ENCODE data around the gene CHRM2.
A peak's percentile ranks its signal among the peaks of the same experiment; 100 is the strongest.

Gene CHRM2

DNA sequence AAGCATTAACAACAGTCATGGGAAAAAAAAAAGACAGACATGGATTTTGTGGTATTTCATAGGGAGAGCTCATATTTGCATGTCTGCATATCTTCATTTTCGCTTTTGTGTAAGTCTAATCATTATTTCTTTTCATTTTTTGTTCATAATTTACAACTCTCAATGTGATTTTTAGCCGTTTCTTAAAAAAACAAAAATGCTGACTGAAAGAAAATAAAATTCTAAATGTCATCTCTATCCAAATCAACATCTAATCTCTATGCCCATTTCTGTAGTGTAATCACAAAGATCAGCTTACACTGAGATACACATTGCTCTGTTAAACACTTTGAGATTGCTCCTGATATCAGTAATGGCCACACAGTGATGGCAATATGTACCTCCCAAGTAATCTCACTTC, 29.2 kb downstream of the CHRM2 start:
- DNase-seq, result no peak

DNA sequence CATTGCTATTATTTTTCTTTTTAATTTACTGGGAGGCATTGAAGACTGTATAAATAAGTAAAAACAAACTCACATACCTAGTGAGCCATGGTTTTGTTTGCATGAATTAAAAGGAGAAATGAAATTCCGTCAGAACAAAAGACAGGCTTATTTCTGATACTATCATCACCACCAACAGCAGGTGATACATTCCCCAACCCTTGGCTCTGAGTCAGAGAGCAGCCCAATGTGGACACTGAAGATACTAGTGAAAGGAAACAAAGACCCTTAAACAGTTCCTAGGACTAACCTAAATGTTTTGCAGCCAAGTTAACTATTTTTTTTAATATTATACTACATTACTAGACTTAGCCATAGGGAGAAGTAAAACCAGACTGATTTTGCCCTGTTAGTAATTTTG, 31.6 kb downstream of the CHRM2 start:
- no peak for DNase-seq

DNA sequence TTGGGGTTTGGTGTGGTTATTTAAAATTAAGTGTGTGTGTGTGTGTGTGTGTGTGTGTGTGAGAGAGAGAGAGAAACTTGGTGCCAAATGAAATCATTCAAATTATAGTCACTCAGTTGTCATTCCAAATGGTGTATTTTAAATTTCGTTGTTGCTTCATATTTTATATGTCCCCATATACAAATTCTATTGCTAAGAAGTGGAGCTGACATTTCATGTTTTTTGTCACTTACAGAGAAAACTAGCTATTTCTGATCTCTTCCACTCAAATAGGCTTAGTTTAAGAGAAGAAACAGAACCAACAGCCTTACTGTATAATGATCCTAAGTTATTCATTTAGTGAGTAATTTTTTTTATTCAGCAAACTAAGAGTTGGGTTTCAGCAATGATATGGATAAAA, 42.3 kb downstream of the CHRM2 start:
- no peak for DNase-seq

DNA sequence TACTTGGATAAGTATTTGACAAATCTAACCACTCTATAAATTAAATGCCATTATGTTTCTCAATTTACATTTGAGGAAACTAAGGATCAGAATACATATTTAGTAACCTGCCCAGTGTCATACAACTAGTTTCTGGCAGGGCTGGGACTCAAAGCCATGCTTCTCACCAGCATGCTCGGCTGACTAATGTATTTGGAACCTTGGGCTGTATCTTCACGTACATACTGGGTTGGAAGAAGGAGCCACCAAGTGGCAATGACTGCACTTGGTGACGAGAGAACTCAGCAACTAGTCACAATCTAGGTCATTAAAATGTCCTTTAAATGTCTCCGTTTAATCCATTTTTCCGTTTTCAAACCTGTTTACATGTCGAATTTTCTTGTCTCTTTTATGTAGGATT, 42.9 kb downstream of the CHRM2 start:
- DNase-seq, result no peak

DNA sequence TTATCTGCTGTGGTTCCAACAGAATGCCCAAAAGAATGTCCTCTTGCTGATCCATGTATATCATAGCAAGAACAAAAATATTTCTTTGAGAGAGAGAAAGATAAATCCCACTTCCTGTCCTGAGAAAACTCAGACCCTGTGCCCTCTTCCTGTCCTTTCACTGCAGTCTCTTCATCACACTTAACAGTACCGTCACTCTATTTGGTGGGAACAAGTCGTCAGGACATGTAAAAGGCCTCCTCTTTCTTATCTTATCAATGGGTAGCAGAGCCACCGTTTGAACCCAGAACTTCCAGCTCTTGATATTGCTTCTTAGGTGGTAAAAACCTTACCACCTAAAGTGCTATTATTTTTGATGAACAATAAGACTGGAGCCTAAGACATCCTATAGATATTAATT, 43.9 kb downstream of the CHRM2 start:
- DNase-seq, result no peak

DNA sequence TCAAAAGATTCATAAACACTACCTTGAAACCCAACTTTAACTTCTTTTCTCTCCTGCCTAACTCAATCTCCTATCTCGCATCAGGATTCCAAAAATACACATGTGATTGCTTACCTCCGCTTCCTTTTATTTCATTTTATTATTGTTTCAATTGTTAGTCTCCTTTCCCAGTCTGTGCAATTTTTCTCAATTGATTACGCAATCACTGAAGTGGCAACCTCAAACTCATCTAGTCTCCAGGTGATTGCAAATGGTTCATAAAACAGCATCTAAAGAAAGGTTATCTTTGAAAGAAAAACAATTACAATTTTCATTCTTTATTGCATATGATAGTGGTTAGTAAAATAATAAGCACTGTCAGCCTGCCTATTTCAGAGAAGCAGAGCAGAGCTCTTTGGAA, 45.6 kb downstream of the CHRM2 start:
- DNase-seq, result no peak

DNA sequence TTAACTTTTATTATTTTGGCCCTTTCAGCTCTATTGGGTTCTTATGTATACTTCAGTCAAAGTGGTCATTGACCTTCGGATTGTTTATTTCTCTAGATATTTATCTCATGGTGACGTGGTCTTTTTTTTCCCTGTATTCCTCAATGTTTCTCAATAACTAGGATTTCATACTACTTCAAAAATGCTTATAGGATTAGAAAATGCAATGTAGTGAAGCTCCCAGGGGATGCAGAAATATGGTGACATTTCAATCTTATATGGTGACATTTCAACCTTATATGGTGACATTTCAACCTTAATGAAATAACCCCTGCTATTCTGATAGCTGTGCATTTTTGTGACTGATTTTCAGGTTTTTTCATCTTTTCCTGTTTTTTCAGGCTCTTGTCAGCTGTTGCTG, 51.4 kb downstream of the CHRM2 start:
- no peak for DNase-seq

DNA sequence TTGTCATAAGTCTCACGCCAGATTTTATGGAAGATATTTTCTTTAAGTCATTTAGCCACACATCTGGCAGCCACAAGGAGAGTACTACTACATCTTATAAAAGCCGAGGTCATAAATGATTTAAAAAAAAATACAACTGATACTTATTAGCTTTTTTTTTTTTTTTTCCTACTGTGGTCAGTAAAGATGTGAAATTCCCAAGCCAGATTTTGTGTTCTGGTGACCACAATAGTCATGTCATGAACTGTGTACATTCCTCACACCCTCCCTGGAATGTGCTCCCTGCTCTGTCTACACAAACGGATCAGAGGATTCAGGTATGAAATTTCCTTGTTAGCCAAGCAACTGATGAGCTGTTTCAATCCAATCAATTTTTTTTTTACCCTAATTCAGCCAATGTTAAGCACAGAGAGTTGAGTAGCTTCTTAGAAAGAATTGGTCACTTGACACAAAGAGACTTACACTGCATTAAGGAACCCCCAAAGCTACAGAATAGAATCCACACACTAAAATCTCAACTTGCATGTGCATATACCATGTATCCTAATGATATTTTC, 54.7 kb downstream of the CHRM2 start:
- DNase-seq, result no peak

DNA sequence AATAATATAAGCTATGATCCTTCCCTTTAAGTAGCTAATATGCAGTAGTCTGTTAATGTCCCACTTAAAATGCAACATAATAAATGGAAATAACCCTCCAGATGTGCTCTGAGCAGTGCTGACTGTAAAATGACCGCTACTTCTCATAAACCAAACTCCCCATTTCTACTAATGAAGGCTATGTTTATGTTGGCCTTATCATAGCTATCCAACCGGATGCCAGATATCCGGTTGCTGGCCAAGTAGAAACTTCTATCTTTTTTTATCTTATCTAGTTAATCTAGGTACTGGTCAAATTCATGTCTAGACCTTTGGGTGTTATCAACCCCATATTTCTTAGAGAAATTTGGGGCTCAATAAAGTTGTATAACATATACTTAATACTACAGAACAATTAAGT, 56.6 kb downstream of the CHRM2 start:
- DNase-seq, result no peak

DNA sequence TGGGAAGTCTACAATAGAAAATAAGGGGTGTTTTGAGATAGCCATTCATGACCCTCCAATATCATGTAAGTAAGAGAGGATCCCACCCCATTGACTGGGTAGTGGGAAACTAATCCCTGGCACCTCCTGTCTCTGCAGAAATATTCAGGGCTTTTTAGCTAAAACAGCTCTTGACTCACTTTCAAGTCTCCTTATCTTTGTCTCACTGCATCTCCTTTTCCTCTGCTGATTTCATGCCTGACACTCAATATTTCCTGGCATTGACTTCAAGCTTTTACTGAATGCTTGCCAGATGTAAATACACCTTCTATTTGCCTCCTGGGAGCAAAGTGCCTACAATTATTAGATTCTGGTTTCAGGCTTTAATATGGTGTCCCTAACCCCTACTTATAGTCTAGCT, 57.1 kb downstream of the CHRM2 start:
- DNase-seq, result no peak

DNA sequence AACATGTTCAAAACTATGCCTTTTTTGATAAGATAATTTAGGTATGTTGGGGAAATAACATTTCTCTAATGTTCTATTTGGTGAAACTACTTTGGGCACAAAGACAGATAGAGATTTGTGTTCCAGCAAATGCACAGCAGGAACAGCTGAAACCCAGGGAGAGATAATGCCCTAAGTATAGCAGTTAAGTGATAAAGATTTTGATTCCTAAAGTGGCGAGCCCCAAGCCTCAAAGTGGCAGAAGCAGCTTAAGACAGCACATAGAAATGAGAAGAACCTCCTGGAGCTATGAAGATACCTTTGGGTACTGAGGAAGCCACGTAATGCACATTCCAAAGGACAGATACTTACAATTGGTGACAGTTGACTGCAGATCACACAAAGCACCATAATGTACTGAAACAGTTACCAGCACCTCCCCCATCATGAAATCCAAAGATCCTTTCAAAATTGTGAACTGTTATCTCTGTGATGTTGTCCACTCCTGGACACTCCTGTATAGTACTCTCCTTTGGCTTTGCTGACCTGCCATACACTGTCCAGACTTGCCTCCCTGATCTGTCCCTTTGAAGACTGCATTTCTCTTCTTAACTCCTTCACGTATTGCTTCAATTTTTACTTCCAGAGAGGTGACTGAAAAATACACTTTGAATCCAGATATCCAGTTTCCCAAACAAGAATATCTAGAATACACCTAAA, 62.9 kb downstream of the CHRM2 start:
- peak; percentile 8 for DNase-seq

DNA sequence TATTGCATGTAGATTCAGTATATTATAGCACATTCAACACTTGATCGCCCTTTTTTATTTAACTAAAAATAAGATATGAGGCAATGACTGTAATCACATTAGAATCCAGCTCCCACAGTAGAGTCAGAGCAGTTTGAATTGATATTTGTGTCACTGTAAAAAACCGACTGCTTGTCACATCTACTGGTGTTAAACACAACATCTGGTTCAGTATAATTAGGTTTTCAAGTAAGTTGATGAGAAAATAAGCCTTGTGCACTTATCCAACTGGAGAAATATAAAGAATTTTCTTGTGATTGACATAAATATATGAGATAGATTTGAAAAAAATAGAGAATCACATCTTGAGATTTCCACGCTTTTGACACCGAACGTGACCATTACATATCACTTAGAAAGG, 69.0 kb downstream of the CHRM2 start:
- DNase-seq, result no peak

DNA sequence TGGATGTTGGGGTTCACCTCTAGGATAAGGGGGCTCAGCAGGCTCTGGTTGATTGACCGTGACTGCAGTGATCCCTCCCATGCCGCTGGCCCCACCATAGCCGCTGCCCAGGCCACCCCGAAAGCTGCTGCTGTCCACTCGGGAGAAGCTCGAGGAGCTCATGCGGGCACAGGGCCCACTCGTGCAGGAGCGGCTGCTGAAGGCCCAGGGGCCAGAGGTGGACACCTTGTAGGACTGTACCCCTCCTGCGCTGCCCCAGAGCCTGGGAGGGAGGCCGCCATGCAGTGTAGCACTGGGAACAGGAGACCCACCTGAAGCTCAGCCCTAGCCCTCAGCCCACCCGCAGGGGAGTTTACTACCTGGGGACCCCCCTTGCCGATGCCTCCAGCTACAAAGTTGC, 70.0 kb downstream of the CHRM2 start:
- DNase-seq, result no peak

DNA sequence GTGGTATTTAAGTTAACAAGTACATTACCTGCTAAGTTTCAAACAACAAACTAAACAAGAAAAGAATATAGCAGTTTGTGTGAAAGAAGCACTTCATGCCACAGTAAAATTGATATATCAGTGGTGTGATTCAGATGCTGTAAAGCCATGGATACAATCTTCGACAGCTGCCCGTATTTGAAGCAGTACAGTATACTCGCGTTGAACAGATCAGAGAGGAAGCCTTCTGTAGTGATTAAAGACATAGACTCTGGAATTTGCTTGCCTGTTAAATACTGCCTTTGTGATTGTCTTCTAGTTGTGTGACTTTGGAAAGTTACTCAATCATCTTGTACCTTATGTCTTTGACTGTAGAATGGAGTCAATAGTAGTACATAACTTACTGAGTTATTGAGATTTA, 71.7 kb downstream of the CHRM2 start:
- DNase-seq, result no peak

DNA sequence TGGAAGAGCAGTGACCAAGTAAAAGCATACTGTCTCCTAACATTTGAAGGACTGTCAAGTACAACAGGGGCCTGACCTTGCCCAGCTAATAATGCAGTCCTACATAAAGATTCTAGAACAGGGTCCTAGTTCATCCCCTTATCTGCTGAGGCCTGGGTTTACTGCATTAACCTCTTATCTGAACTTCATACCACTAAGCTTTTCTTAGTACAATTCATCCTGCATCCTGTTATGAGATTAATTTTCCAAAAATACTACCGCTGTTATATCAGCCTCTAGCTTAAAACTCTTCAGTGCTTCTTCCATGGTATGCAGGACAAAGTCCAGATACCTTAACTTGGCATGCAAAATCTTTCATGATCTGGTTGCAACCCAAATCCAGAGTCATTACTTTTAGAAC, 72.5 kb downstream of the CHRM2 start:
- no peak for DNase-seq

DNA sequence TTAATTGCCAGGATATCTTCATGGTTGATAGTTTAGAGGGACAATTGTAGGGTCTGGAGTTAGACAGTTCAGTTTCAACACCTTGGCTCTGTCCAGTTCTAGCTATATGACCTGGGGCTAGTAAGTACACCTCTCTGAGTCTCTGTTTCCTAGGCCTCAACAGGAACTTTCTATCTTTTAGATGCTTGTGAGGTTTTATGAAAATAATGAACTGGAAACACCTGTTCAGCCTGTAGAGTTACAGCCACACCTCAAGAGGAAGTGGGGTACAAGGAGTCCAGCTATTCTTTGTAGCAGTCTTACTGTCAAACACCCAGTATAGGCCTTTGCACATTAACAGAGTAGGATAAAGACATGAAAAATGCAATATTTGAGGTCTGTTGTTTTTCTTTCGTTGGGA, 73.4 kb downstream of the CHRM2 start:
- DNase-seq, result no peak

DNA sequence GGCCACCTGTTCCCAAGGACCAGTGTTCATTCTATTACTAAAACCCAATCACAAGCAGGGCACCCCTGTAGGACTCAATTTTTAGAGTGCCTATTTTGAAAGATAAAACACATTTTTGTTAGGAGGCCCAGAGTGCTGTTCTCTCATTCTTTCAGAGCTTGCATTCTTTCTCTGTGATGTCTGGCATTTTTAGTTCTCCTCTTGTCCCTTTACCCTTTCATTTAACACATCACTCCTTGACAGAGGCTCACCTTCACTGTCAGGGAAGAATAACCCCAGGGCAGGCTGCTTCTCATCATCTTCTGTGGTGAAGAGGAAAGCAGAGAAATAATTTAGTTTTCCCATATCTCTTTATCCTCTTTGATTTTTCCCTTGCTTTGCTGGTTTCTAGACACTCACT, 73.9 kb downstream of the CHRM2 start:
- DNase-seq, result no peak

DNA sequence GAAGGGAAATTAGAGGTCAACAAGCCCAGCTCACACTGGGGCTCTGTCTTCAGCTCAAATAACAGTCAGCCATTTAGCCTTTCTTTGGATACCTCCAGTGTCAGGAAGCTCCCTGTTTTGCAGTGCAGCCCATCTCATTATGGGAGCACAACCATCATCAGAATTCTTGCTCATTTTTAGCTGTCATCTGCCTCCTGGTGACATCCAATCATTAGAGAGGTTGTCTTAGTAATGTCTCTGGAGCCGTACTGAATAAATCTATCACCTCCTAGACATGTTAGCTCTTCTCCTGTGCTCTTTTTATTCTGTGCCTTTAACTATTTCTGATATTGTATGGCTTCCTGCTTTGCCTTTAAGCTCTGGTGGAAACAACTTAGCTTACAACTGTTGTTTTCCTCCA, 74.5 kb downstream of the CHRM2 start:
- no peak for DNase-seq

DNA sequence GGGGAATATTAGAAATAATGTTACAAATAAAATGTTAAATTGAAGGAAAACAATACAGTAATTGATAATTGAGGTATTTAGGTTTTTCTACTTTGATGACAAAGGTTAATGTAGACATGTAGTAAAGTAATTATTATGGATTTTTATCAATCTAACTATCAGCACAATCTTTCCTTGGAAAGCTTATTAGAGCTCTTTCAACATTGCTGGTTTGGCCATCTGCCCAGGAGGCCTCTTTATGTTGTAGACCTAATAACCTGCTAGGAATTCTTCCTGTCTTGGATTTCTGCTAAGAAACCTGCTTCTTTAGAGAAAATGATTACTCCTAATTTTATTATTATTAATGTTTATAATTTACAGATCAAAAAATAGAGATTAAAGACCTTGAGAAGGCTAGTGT, 78.9 kb downstream of the CHRM2 start:
- DNase-seq, result no peak

DNA sequence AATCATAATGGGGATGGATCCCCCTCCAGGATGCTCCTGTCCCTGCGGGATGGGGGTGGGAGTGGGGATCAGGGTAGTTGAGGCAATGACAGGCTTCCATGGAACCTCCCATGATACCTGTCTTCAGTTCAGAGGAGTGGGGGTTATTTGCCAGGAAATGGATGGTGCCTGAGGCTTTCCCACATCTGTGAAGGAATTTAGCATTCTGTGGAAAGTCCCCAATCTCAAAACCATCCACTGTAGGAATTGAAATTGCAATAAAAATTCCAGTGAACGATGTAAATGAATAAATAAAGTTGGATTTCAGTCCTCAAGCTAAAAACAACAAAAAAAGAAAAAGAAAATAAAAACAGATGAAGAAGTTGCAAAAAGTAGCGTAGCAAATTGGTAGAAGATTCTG, 81.9 kb downstream of the CHRM2 start:
- no peak for DNase-seq

DNA sequence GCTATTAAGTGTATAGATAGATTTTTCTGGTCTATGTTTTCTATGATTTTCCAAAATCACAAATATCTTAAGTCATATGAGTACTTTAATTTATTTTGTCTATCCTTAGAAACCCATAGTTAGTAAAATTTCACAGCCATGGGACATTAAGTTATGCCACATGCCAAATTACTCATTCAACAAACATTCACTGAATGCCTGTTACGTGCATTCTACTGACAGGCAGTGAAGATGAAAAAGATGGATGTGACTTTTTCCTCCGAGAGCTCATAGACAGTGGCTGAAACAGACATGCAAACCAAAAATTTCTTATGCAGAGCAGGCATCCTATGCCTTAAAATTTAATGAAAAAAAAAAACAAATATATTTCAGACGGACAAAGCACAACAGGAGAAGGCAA, 84.9 kb downstream of the CHRM2 start:
- DNase-seq, result no peak

DNA sequence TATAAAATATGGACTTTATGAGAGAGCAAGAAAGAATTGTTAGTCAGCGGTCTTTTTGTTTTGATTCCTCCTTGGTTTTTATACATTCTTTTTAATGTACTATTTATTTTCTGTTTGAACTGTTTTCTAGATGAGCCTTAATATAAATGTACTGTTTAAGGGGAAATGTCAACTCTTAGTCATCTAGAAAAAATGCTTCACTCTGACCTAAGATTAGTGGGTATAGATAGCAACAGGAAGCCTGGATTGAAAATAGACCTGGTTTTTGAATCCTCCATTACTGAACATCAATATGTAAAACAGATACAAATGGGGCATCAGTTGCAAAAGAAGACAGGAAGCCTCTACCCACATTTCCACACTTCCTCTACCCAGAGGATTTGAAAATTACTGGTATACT, 87.8 kb downstream of the CHRM2 start:
- no peak for DNase-seq

DNA sequence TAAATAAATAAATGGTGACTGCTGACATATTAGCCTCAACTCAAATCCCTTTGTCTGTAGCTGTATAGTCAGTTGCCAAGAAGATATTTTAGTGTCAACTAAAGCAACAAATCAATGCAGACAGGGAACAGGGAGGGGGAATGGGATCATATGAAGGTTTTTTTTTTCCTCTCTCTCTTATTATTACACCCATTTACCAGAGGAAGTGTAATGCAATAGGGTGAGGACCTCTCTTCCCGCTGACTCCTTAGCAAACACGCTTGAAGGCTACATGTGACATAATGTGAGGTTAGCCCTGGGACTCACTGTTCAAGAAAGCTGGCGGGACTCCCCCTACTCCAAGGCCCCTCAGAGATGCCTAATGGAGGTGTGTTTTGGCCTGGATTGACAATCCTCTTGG, 88.2 kb downstream of the CHRM2 start:
- peak; percentile 5 for DNase-seq

DNA sequence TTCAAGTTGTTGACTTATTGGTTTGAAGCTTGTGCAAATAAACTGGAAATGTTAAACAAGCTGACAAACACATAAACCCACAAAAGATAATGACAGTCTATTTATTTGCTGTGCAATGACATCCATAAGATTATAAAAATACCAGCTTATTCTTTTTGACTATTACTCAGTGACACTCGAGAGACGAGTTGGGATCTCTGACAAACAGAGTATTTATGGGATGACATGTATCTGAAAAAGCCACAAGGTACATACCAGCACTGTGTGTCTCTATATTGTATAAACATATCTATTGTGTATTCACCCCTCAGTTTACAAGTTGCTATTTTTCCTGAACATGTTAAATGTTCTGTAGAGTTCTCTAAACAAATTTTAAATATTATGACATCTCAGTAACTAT, 88.9 kb downstream of the CHRM2 start:
- DNase-seq, result no peak

DNA sequence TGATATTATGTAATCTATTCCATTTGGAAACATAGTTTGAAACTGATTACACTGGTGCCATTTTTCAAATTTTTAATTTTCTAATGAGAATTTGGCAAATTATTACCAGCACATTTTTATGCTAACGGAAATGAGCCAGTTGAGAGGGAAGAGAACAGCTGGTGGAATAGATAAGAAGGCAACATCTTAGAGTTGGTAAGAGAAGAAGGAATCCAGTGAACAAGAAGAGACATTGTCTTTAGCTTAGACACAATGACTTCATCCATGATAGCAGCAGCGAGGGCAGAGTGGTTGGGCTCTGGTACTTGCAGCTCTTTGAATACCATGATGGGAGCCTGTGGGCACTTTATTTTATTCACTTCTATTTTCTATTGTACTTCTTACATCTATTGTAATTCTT, 89.6 kb downstream of the CHRM2 start:
- DNase-seq, result no peak

DNA sequence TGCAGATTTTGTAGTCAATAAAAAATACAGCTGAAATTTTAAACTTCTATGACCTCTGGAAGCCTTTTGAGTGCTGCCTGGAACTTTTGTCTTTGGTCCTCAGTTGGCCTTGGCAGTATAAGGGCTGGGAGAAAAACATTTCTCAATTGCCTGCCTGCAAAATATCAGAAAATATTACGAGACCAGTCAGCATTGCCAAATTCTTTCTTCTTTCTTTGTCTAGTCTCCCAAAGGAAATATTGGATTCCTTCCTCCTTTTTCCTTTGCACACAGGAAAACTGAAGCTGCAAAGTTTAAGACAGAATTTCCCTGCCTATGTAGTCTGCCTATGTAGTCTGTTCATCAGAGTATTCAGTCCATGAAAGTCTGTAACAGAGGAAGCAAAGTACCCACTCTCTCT, 95.9 kb downstream of the CHRM2 start:
- no peak for DNase-seq
